ENCODE results near the gene MARCO. TPM values are rescaled to one million over a fixed set of nuclear protein-coding genes. Genes with fewer than 3 reads are reported as not detected.

MARCO gene
- total RNA-seq, 2 donors from 2014 or later, result not detected

DNA sequence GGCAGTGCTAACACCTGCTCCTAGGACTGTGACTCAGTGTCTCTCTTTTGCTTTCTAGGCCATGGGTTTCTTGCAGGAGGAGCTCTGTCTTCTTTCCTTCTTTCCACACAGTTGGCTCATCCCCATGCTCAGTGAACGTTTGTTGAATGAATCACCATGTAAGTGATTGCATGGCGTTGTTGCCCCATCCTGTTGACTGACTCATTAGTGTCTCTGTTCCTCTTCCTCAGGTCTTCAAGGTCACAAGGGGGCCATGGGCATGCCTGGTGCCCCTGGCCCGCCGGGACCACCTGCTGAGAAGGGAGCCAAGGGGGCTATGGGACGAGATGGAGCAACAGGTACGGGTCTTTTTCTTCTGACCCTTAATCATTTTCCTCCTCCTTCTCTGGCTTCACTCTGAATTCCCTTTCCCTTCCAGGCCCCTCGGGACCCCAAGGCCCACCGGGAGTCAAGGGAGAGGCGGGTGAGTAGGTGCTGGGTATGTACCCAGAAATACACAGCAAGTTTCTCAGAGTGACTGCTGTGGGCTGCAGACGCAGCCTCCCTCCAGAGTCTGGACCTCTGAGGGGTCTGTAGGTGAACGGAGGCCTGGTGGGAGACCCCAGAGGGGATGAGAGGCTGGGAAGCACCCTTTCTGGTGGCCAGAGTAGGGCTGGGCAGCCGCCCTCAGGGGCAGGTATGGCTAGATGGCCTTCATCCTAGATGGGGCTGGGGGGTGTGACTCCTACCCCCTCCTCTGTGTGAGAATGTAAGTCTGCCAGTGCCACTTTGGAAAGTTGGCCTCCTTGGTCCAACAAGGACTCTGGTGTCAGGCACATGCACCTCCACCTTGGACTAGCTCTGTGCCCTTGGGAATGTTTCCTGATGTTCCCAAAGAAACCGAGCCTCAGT, 32.4 kb downstream of the MARCO start:
- Histone ChIP-seq H3K27me3 (ENCODE audit: control insufficient read depth, insufficient read depth, low read length, poor library complexity, severe bottlenecking) (peaks cover 61% of the 10 kb centered on the region), H3K9ac (ENCODE audit: extremely low read depth, low read length, poor library complexity, severe bottlenecking) (no peak overlapping the region), H3K9me3 (ENCODE audit: control insufficient read depth, low read length) (peaks cover 11% of the 10 kb centered on the region), H3K4me1 (ENCODE audit: control insufficient read depth, insufficient read depth, low read length) (no peaks in the 10 kb centered on the region), H3K27ac (ENCODE audit: low read depth, low read length) (no peak overlapping the region), H3K36me3 (ENCODE audit: control insufficient read depth, insufficient read depth, low read length) (no peaks in the 10 kb centered on the region), H3K4me3 (ENCODE audit: low read length) (no peak overlapping the region)
- no peak overlapping the region for H3K4me3 Mint-ChIP-seq
- DNase-seq, result peak; percentile 32
- TF ChIP-seq, protein P1, sequence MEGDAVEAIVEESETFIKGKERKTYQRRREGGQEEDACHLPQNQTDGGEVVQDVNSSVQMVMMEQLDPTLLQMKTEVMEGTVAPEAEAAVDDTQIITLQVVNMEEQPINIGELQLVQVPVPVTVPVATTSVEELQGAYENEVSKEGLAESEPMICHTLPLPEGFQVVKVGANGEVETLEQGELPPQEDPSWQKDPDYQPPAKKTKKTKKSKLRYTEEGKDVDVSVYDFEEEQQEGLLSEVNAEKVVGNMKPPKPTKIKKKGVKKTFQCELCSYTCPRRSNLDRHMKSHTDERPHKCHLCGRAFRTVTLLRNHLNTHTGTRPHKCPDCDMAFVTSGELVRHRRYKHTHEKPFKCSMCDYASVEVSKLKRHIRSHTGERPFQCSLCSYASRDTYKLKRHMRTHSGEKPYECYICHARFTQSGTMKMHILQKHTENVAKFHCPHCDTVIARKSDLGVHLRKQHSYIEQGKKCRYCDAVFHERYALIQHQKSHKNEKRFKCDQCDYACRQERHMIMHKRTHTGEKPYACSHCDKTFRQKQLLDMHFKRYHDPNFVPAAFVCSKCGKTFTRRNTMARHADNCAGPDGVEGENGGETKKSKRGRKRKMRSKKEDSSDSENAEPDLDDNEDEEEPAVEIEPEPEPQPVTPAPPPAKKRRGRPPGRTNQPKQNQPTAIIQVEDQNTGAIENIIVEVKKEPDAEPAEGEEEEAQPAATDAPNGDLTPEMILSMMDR (conservative IDR thresholded peaks at IDR 0.05), result no peak
- peaks cover 7% of the 10 kb centered on the region for H3K4me1 Mint-ChIP-seq
- 88 to 90% methylated on average over 3 to 13 of the region's 13 CpGs for WGBS, 2 experiments (ENCODE audit: insufficient coverage in 1 of 2, insufficient read length in 1 of 2)
- H3K36me3 Mint-ChIP-seq (ENCODE audit: low read depth), result no peaks in the 10 kb centered on the region
- peaks cover 87% of the 10 kb centered on the region for H3K27me3 Mint-ChIP-seq (ENCODE audit: insufficient read depth)
- no peak overlapping the region for H3K27ac Mint-ChIP-seq
- peaks cover 8% of the 10 kb centered on the region for H3K9me3 Mint-ChIP-seq

DNA sequence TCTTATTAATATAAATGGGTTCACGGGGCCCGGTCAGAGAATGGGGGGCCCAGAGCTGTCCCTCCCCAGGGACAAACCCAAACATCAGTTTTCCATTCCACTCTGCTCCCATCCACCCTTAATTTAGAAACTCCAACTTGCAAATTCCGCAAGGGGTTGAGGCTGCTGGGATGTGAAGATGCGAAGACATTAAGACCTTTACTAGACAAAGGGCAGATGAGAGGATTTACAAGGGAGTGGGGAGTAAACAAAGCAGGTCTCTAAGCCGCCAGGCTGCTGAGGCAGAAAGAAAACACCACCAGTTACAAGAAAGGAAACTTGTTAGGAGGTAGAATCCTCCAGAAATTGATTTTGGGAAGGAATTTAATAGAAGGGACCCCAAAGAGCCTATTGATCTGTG, 33.1 kb downstream of the MARCO start:
- Mint-ChIP-seq H3K27ac (no peak overlapping the region), H3K36me3 (ENCODE audit: low read depth) (no peaks in the 10 kb centered on the region), H3K9me3 (peaks cover 8% of the 10 kb centered on the region), H3K4me1 (peaks cover 13% of the 10 kb centered on the region), H3K27me3 (ENCODE audit: insufficient read depth) (peaks cover 89% of the 10 kb centered on the region), H3K4me3 (no peak overlapping the region)
- Histone ChIP-seq H3K27ac (ENCODE audit: low read depth, low read length) (no peak overlapping the region), H3K4me1 (ENCODE audit: control insufficient read depth, insufficient read depth, low read length) (no peaks in the 10 kb centered on the region), H3K9me3 (ENCODE audit: control insufficient read depth, low read length) (peaks cover 11% of the 10 kb centered on the region), H3K36me3 (ENCODE audit: control insufficient read depth, insufficient read depth, low read length) (no peaks in the 10 kb centered on the region), H3K4me3 (ENCODE audit: low read length) (no peak overlapping the region), H3K9ac (ENCODE audit: extremely low read depth, low read length, poor library complexity, severe bottlenecking) (no peak overlapping the region), H3K27me3 (ENCODE audit: control insufficient read depth, insufficient read depth, low read length, poor library complexity, severe bottlenecking) (peaks cover 62% of the 10 kb centered on the region)
- WGBS, 2 experiments (ENCODE audit: insufficient coverage in 1 of 2, insufficient read length in 1 of 2), result 60 to 74% methylated on average over 1 to 5 of the region's 5 CpGs
- TF ChIP-seq, protein P1 (conservative IDR thresholded peaks at IDR 0.05), result no peak
- DNase-seq, result no peak

DNA sequence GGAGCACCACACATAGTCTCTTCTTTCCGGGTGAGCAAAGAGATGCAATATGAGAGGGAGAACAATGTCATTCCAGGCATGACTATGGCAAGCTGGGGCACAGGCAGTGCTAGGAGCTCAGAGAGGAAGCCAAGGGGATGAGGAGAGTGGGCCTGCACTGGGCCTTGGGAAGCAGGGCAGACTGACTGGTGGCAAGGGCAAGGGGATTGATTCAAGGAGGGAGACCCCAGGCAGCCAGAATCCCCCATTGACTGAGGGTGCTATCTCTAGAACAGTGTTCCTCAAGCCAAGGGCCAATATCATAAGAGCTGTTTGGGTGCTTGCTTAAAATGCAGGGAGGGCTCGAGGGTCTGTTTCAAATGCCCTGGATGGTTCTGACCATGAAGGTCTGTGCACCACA, 36.1 kb downstream of the MARCO start:
- H3K4me3 Mint-ChIP-seq, result no peak overlapping the region
- peaks cover 8% of the 10 kb centered on the region for H3K9me3 Mint-ChIP-seq
- TF ChIP-seq, protein P1 (conservative IDR thresholded peaks at IDR 0.05), result no peak
- Histone ChIP-seq H3K27ac (ENCODE audit: low read depth, low read length) (no peak overlapping the region), H3K36me3 (ENCODE audit: control insufficient read depth, insufficient read depth, low read length) (no peaks in the 10 kb centered on the region), H3K27me3 (ENCODE audit: control insufficient read depth, insufficient read depth, low read length, poor library complexity, severe bottlenecking) (peaks cover 61% of the 10 kb centered on the region), H3K9me3 (ENCODE audit: control insufficient read depth, low read length) (peaks cover 11% of the 10 kb centered on the region), H3K4me1 (ENCODE audit: control insufficient read depth, insufficient read depth, low read length) (no peaks in the 10 kb centered on the region), H3K9ac (ENCODE audit: extremely low read depth, low read length, poor library complexity, severe bottlenecking) (no peak overlapping the region), H3K4me3 (ENCODE audit: low read length) (no peak overlapping the region)
- H3K4me1 Mint-ChIP-seq, result peaks cover 13% of the 10 kb centered on the region
- no peak for DNase-seq
- no peaks in the 10 kb centered on the region for H3K36me3 Mint-ChIP-seq (ENCODE audit: low read depth)
- peaks cover 89% of the 10 kb centered on the region for H3K27me3 Mint-ChIP-seq (ENCODE audit: insufficient read depth)
- 88 to 94% methylated on average over 2 of the region's 2 CpGs for WGBS, 2 experiments (ENCODE audit: insufficient coverage in 1 of 2, insufficient read length in 1 of 2)
- no peak overlapping the region for H3K27ac Mint-ChIP-seq

All from endodermal cell (in vitro differentiated cells).